Middle frontal gyrus (tissue), 1 donor: ENCODE data around the gene TBCD.
A peak's percentile ranks its signal among the peaks of the same experiment; 100 is the strongest.
"Not testable (repeated sequence)": the region's sequence is repeated elsewhere in the genome, so short reads cannot be mapped to it uniquely, and the experiment has no call there.

Experiments used
- DNase-seq: peaks from one replicate; pipeline ENCODE4 v3.0.0-alpha.2; 2015; ENCODE audit warnings: low spot score; ENCODE audit errors: extremely low spot score

Gene TBCD

DNA sequence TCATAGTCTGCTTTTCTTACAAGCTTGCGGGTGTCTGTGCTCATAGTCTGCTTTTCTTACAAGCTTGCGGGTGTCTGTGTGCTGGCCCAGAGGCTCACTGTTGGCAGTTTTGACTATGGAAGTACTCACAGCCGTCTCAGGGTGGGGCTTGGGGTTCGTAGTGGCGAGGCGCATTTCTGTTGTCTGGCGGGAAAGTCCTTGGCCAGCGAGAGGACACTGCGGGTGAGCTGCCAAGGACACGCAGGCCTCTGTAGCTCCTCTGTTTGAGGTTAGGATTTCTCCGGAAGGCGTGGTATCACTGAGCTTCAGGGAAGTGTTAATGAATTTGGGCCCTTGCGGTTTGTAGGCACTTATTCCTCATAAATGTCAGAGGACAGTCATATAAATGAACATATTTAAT lies 13.5 kb downstream of the TBCD start:
- DNase-seq, result no peak

DNA sequence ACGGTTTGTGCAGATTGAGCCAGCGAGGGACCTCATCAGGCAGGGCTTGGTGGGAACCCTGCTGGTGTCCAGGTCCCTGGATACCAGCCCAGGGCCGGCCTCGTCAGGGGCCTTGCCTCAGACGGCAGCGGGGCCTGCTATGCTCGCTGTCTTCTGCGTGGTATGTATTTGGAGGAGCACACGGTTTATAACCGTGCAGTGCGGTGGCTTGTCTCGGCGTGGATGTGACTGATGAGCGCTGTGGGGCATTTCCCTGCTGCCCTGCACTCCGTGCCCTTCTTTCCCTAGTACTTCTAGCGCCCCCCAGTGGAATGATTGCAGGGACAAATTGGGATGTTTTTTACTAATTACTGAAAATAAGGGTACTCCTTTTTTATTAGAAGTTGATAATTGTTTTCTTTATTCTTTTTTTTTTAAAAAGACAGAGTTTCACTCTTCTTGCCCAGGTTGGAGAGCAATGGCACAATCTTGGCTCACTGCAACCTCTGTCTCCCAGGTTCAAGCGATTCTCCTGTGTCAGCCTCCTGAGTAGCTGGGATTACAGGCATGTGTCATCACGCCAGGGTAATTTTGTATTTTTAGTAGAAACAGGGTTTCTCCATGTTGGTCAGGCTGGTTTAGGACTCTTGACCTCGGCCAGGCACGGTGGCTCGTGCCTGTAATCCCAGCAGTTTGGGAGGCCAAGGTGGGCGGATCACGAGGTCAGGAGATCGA lies 15.3 kb downstream of the TBCD start:
- DNase-seq, result no peak

DNA sequence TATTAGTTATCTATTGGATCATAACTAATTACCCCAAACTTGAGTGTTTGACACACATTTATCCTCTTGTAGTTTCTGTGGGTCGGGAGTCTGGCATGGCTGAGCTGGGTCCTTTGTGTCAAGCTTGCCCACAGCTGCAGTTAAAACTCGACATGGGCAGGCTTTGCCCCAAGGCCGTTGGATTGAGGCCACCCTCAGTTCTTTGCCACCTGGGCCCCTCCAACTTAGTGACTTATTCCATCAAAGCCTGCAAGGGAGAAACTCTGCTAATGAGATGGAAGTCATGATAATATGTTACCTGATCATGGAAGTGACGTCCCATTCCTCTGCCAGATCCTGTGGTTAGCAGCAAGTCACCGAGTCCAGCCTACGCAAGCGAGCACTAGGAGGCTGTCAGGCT lies 17.2 kb downstream of the TBCD start:
- DNase-seq, result no peak

DNA sequence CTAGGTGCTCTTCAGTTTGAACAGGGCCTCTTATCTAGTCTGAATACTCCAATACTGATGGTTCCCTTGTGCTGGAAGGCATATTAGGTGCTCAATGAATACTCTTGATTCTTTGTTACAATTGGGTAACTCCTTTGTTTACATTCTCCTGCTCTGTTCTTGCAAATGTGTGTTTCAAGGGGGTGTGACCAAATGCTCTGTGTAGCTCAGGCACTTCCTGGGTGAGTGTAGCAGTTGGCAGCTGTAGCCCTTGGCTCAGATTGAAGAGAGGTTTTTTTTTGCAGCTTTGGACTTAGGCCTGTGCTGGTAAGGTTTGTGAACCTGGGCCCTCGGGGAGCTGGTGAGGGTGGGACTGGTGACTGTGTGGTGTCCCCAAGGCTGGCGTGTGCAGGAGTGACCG lies 20.2 kb downstream of the TBCD start:
- no peak for DNase-seq

DNA sequence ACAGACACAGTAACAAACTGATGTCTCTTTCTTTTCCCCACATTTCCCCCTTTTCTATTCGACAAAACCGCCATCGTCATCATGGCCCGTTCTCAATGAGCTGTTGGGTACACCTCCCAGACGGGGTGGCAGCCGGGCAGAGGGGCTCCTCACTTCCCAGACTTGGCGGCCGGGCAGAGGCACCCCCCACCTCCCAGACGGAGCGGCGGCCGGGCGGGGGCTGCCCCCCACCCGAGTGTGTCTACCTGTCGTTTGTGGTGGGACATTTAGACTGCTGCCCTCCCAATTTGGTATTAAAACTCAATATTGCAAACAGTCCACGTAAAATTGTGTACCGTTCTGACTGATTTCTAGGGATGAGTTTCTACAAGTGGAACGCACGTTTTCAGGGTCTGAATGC lies 22.6 kb downstream of the TBCD start:
- not testable (repeated sequence) for DNase-seq

DNA sequence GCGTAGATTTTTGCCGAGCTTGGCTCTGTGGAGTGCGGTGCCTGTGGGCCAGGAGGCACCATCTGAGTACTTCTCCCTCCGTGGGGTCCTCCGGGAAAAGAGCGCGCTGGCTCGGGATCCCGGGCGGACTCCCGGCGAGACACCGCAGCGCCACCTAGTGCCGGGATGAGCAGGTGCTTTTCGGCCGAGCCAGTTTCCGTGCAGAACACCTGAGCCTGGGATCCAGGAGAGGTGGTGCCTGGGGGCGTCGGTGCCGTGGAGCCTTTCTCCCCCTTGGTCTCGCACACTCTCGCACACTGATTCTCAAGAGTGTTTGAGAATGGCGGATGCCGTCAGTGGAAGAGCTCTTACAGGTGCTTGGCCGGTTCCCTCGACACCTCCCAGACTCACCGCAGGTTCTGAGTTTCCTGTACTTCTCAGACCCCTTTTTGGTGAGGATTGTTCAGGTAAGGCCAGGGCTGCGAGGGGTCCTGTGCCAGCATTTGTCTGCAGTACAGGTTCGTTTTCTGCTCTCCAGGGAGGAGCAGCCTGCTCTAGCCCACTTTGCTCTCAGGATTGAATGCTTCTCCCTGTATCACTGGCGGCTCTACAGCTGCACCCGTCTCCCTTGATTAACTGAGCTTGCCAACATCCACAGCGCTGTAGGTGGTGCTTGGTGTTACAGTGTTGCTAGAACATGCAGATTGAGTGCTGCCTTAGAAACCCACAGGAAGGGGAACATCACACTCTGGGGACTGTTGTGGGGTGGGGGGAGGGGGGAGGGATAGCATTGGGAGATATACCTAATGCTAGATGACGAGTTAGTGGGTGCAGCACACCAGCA lies 23.3 kb downstream of the TBCD start:
- peak; percentile 10 for DNase-seq

DNA sequence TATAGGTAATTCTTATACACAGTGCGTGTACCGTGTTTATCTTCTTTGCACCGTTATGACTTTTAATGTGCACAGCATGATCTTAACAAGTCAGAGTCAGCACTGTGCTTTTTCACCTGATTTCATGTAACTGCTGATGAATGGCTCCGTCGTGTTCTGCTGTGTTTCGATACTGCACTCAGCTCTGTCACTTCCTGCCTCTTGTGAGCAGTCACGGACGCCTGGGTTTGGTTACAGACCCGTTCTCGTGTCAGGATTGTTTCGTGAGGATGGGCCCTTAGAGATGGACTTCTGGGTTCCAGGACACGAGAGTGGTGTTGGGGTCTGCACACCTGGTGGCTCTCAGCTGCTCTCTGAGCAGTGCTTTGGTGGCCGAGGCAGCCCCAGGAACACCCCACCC lies 24.6 kb downstream of the TBCD start:
- no peak for DNase-seq

DNA sequence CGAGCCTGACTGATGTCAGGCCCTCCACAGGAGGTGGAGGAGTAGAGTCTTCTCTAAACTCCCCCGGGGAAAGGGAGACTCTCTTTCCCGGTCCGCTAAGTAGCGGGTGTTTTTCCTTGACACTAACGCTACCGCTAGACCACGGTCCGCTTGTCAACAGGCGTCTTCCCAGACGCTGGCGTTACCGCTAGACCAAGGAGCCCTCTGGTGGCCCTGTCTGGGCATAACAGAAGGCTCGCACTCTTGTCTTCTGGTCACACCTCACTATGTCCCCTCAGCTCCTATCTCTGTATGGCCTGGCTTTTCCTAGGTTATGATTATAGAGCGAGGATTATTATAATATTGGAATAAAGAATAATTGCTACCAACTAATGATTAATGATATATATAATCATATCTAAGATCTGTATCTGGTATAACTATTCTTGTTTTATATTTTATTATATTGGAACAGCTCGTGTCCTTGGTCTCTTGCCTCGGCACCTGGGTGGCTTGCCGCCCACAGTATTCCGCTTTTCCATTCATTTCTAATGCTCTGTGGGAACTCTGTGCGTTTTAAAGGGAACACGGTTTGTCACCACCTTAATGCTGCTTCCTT lies 26.0 kb downstream of the TBCD start:
- not testable (repeated sequence) for DNase-seq

DNA sequence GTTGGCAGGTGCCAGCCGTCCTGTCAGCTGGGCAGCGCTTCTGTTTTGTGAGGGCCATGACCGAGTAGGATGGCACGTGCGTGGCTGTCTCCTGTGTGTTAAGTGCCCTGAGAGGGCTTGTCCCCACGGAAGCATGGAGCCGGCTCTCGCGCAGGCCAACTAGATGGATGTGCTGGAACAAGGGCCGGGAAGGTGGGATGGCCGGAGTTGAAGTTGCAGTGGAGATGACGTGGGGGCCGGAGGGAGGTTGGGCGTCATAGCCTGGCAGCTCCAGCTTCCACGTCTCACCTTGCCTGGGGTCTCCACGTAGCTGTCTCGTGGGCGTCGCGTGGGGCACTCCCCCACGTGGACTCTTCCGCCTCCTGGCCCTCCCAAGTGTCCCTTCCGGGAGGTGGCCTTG lies 27.7 kb downstream of the TBCD start:
- DNase-seq, result no peak

DNA sequence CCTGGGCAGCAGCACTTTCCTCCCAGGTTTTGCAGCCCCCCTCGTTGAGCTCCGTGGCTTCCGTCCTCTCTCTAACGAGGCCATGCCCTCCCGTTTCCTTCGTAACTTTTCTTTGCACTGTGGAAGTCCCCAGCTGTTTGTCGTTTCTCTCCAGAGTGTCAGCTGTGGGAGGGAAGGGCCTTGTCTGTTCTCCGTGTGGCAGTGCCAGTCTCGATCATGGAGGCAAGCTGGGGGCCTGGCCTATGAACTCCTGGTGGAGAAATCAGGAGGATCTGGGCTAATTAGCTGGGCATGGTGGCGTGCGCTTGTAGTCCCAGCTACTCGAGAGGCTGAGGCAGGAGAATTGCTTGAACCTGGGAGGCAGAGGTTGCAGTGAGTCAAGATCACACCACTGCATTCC lies 28.3 kb downstream of the TBCD start:
- no peak for DNase-seq

DNA sequence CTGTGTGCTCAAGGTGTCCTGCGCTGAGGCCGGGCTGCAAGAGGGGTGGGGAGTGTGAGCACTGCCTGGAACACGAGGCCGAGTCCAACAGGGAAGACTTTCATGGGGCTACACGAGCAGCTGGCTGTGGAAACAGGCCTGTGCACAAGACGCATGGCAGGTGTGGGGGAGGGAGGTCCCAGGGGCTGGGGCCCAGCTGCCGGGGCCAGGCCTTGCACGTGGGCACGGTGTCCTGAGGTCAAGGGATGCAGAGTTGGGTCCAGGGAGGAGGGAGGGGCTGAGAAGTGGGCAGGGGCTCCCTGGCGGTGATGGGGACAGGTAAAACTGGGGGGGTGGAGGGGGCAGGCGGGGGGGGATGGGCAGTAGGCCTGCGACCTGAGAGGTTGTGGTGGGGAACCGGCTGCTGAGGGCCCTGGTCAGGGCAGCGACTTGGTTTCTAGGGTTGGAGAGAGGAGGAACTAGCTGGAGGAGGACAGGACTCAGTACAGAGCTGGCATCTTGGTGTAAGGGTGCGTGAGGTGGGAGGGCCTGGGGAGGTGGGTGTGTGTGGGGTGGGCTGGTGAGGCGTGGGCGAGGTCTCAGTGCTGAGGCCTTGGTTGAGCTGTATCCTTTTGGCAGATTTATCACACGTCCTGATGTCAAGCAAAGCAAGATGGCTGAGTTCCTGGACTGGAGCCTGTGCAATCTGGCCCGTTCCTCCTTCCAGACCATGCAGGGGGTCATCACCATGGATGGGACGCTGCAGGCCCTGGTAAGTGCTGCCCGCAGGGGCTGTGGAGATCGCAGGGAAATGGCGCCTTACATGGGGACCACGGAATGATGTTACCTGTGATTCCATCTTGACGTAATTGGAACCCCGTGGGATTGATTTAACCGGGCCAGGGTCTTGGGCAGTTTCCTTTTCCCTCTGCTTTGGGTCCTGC lies 29.4 kb downstream of the TBCD start:
- DNase-seq, result no peak

DNA sequence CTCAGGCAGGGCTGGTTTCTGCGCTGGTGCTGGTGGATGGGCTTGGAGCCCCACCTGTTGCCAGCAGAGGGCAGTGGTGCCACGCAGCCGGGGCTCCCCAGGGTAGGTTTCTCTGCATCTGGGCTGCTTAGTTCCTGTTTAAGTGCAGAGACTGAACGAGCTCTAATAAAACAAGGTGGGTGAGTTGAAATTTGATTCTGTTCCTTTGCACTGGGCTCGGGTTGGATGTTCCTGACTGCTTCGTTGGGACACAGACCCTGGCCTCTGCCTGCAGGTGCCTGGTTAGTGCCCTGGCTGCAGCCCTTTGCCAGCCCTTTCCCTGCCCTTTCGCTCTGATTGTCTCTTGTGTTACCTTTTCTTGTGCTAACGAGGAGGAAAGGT lies 30.0 kb downstream of the TBCD start:
- DNase-seq, result peak; percentile 60

DNA sequence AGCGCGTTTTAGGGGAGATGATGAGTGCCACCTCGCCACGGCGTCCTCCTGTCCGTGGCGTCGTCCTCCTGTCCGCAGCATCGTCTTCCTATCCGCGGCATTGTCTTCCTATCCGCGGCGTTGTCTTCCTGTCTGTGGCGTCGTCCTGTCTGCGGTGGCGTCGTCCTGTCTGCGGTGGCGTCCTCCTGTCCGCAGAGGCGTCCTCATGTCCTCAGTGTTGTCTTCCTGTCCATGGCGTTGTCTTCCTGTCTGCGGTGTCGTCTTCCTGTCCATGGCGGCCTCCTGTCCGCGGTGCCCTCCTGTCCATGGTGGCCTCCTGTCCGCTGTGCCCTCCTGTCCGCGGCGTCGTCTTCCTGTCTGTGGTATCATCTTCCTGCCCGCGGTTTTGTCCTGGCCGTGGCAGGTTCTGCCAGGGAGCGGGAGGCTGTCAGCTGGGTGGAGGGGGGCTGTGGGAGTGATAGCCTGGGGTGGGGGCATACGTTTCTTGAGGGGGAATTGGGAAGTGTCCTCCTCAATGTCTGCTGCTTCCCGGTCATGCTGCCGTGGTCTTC lies 30.9 kb downstream of the TBCD start:
- no peak for DNase-seq

DNA sequence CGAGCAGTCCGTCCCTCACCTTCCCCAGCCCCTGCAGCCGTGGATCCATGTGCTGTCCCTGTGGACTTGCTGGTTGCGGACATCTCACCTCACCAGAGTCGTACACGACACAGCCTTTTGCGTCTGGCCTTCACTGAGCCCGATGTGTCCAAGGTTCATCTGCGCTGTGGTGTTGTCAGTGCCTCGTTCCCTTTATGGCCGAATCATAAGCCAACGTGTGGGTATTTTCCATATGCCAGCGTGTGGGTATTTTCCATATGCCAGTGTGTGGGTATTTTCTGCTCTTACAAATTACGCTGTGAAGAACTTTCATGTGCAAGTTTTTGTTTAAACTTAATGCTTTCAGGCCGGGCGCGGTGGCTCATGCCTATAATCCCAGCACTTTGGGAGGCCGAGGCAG lies 31.6 kb downstream of the TBCD start:
- DNase-seq, result peak; percentile 52

DNA sequence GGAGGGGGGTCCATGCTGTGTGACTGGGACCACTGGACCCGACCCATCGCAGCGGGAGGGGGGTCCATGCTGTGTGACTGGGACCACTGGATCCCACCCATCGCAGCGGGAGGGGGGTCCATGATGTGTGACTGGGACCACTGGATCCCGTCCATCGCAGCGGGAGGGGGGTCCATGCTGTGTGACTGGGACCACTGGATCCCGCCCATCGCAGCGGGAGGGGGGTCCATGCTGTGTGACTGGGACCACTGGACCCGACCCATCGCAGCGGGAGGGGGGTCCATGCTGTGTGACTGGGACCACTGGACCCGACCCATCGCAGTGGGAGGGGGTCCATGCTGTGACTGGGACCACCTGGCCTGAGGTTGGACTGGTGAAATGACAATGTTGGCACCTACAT lies 33.7 kb downstream of the TBCD start:
- DNase-seq, result not testable (repeated sequence)

DNA sequence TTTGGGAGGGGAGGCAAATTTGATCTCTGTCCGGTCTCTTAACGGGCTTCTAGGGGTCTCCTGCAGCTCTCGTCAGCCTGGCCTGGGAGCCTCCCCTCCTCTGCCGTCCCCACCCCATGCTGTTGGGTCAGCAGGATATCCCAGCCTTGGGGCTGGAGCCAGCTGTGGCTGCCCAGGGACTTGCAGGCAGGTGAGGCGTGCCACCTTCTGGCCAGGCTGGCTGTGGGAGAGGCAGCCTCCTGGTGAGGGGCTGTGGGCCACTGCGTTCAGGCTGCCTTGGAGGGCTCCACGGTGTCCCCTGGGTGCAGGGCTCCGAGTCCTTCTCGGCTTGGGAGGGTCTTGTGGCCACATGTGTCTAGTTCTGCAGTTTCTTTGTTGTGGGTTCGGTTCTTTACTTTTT lies 34.6 kb downstream of the TBCD start:
- DNase-seq, result no peak

DNA sequence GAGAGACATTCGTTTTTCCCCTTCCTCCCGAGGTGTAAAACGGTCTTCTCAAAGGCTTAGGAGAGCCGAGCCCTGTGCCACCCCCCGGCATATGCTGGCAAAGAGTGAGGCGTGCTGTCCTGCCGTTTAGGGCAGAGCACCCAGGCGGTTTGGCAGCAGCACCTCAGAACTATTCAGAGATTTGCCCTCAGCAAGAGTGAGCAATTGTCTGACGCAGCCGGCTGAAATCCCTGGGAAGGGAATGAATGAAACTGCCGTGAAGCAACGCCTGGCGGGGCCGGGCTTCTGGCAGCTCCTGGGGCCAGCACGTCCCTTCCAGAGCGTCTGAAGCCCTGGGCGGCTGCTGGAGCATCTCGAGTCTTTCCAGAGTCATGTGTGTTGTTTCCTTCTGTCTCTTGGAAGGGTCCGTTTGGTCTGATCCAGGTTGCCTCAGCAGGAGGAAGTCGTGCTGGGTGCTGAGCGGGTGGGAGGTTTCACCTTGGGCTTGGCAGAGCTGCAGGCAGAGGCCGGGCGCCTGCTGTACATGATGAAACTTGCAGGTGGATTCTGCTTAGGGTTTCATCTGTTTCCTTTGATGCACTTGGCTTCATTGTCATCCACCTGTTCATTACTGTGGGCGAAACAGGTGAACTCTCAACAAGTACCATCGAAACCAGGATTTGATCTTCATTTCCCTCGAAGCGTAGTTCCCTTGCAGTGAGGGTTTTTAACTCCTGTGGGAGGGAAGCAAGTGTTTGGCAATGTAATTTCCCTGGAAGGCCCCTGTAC lies 35.4 kb downstream of the TBCD start:
- no peak for DNase-seq

DNA sequence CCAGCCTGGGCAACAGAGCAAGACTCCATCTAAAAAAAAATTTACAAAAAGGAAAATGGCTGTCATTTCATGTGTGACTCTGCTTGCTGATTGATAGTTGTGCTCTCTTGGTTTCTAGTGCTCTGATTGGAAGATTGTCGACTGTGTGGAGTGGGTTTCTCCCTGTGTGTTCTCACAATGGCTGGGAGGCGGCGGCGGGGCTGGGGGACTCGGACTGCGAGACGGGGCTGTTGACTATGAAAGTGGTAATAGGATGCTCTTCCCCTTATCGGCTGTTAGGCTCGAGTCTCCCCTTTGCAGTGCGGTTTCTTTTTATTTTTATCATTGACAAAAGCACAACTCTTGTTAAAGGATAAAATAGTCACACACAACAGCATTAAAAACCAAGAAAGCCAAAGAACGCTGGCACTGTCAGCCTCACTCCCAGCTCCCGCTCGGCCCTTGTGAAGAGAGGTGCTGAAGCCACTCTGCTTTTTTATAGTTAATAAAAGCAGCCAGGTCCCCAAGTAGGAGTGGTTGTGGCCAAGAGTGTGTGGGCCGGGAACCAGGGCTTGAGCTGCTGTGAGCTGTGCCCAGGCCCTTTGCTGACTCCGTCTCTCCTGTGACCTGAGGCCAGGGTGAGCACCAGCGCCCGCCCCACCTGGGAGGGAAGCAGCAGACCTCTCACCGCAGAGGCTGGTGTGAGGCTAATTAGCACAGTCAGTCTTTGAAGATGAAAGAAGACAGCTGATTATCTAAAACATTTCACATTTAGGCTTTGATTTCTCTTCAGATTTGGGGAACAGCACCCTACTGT lies 36.5 kb downstream of the TBCD start:
- no peak for DNase-seq

DNA sequence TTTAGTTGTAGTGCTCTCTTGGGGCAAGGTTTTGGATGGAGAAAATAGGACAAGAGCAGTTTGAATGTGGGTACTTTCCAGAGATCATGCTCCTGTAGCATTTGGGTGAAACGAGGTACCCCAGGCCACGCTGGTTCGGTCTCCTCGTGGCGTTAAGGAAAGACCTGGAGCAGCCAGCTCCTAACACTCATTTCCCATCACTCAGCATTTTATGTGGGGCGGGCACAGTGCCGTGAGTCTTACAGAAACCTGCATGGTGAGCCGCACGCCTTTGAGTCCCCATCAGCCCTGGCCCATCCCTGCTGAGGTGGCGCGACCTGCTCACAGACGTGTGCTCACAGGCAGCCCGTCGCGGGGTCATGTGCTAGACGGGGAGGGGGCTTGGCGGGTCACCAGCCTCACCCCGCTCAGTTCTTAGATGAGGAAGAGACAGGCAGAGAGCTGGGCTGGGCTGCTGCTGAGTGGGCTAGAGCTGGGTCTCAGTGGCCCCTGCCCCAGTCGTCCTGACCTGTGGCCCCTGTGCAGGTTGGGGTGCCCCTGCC lies 37.3 kb downstream of the TBCD start:
- DNase-seq, result no peak
